ENCODE results near the gene CPZ. TPM values are rescaled to one million over a fixed set of nuclear protein-coding genes. Genes with fewer than 3 reads are reported as not detected.

The CPZ gene
- total and polyA plus RNA-seq, 10 of the 15 experiments (the other 5 are each of a cell fraction or from before 2014, with no cell fraction given) = not detected

DNA sequence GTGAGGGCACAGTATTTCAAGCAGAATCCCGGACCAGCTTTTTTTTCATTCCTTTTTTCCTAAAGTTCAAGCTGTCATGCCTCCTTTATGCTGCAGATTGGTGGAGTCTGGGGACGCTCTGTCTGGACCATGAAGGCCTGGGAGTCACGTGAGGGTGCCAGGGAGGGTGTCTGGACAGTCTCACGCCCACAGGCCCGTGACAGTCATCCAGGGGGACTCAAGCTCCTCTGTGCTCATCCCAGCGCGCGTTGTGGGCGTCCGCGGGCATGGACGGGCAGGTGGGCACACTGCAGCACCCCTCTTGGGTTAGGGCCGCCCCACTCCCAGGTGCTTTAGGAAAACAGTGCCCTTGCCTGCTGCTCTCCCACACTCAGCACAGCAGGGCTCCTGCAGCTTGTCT lies 4.8 kb downstream of the CPZ start:
- TF ChIP-seq ETV6 (conservative IDR thresholded peaks at IDR 0.05 in 1 of 2, IDR thresholded peaks at IDR 0.05 in 1 of 2; ENCODE audit: borderline replicate concordance in 1 of 2, low read depth in 1 of 2) (no peak), DPF2 (IDR thresholded peaks at IDR 0.05) (no peak), CHD1 (IDR thresholded peaks at IDR 0.05; ENCODE audit: low read depth, low read length) (no peak), SUPT20H (IDR thresholded peaks at IDR 0.05; ENCODE audit: borderline replicate concordance, control insufficient read depth, low read depth, low read length) (no peak), ZNF217 (IDR thresholded peaks at IDR 0.05) (no peak), EZH2 (IDR thresholded peaks at IDR 0.05; ENCODE audit: borderline replicate concordance, control insufficient read depth, low read depth, low read length) (no peak), POLR2A (IDR thresholded peaks at IDR 0.05; ENCODE audit: low read depth, low read length) (no peak), NFYB (IDR thresholded peaks at IDR 0.05; ENCODE audit: insufficient read depth, low read depth, low read length) (no peak)
- TF ChIP-seq, protein P1, sequence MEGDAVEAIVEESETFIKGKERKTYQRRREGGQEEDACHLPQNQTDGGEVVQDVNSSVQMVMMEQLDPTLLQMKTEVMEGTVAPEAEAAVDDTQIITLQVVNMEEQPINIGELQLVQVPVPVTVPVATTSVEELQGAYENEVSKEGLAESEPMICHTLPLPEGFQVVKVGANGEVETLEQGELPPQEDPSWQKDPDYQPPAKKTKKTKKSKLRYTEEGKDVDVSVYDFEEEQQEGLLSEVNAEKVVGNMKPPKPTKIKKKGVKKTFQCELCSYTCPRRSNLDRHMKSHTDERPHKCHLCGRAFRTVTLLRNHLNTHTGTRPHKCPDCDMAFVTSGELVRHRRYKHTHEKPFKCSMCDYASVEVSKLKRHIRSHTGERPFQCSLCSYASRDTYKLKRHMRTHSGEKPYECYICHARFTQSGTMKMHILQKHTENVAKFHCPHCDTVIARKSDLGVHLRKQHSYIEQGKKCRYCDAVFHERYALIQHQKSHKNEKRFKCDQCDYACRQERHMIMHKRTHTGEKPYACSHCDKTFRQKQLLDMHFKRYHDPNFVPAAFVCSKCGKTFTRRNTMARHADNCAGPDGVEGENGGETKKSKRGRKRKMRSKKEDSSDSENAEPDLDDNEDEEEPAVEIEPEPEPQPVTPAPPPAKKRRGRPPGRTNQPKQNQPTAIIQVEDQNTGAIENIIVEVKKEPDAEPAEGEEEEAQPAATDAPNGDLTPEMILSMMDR (IDR thresholded peaks at IDR 0.05 in 2 of 3, conservative IDR thresholded peaks at IDR 0.05 in 1 of 3; ENCODE audit: control insufficient read depth in 2 of 3, extremely low read depth in 1 of 3, insufficient read depth in 1 of 3, low read depth in 3 of 3, low read length in 3 of 3) = no peak
- TF ChIP-seq, protein P2, sequence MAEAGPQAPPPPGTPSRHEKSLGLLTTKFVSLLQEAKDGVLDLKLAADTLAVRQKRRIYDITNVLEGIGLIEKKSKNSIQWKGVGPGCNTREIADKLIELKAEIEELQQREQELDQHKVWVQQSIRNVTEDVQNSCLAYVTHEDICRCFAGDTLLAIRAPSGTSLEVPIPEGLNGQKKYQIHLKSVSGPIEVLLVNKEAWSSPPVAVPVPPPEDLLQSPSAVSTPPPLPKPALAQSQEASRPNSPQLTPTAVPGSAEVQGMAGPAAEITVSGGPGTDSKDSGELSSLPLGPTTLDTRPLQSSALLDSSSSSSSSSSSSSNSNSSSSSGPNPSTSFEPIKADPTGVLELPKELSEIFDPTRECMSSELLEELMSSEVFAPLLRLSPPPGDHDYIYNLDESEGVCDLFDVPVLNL (IDR thresholded peaks at IDR 0.05; ENCODE audit: low read depth, low read length) = no peak
- TF ChIP-seq, protein P3, sequence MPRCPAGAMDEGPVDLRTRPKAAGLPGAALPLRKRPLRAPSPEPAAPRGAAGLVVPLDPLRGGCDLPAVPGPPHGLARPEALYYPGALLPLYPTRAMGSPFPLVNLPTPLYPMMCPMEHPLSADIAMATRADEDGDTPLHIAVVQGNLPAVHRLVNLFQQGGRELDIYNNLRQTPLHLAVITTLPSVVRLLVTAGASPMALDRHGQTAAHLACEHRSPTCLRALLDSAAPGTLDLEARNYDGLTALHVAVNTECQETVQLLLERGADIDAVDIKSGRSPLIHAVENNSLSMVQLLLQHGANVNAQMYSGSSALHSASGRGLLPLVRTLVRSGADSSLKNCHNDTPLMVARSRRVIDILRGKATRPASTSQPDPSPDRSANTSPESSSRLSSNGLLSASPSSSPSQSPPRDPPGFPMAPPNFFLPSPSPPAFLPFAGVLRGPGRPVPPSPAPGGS (IDR thresholded peaks at IDR 0.05; ENCODE audit: borderline replicate concordance, insufficient read depth, low read depth, low read length, poor library complexity, severe bottlenecking) = no peak
- TF ChIP-seq, protein P4, sequence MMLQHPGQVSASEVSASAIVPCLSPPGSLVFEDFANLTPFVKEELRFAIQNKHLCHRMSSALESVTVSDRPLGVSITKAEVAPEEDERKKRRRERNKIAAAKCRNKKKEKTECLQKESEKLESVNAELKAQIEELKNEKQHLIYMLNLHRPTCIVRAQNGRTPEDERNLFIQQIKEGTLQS (IDR thresholded peaks at IDR 0.05; ENCODE audit: borderline replicate concordance, extremely low read depth, low read depth, low read length) = no peak
- TF ChIP-seq, protein P5, sequence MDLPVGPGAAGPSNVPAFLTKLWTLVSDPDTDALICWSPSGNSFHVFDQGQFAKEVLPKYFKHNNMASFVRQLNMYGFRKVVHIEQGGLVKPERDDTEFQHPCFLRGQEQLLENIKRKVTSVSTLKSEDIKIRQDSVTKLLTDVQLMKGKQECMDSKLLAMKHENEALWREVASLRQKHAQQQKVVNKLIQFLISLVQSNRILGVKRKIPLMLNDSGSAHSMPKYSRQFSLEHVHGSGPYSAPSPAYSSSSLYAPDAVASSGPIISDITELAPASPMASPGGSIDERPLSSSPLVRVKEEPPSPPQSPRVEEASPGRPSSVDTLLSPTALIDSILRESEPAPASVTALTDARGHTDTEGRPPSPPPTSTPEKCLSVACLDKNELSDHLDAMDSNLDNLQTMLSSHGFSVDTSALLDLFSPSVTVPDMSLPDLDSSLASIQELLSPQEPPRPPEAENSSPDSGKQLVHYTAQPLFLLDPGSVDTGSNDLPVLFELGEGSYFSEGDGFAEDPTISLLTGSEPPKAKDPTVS (IDR thresholded peaks at IDR 0.05; ENCODE audit: low read depth, low read length) = no peak
- TF ChIP-seq, protein P6, sequence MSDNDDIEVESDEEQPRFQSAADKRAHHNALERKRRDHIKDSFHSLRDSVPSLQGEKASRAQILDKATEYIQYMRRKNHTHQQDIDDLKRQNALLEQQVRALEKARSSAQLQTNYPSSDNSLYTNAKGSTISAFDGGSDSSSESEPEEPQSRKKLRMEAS (IDR thresholded peaks at IDR 0.05; ENCODE audit: low read depth, low read length) = no peak
- Histone ChIP-seq H4K20me1 (ENCODE audit: control insufficient read depth, insufficient read depth) (no peaks in the 10 kb centered on the region), H3K27ac (ENCODE audit: control insufficient read depth, insufficient read depth) (no peak overlapping the region), H3K9ac (ENCODE audit: control insufficient read depth, insufficient read depth, low read length) (no peak overlapping the region), H3K79me2 (ENCODE audit: control insufficient read depth, insufficient read depth, low read length) (no peaks in the 10 kb centered on the region), H3K4me2 (ENCODE audit: control insufficient read depth, insufficient read depth) (no peak overlapping the region), H3K36me3 (ENCODE audit: control insufficient read depth in 2 of 2, insufficient read depth in 2 of 2, low read length in 1 of 2) (no peaks in the 10 kb centered on the region), H3K9me3 (replicated peaks; ENCODE audit: control insufficient read depth, insufficient read depth, low read length) (no peaks in the 10 kb centered on the region), H3K4me1 (ENCODE audit: control insufficient read depth, insufficient read depth, low read length) (no peaks in the 10 kb centered on the region), H3K27me3 (replicated peaks in 1 of 2; ENCODE audit: control insufficient read depth in 2 of 2, insufficient read depth in 2 of 2, low read length in 1 of 2) (peaks cover 2 to 4% of the 10 kb centered on the region in 2 experiments; a peak in 3 of 4 replicates), H2AFZ (ENCODE audit: control insufficient read depth, low read depth, low read length) (no peak overlapping the region), H3K4me3 (no peak overlapping the region)
- ChIA-PET RAD21 (ENCODE audit: unreplicated experiment) (no interaction called here), SMC1A (ENCODE audit: uncharacterized antibody, unreplicated experiment) (no interaction called here), CTCF (interaction anchor here (0.6 to 1.4 kb wide), 2 partner anchors 10 to 330 kb away, joined by 3 to 5 read pairs; no protein-coding TSS in a partner anchor), POLR2A (no interaction called here)
- no peak for FAIRE-seq
- in situ Hi-C loops (cut with MboI) (loop anchor here (5.0 to 10.0 kb wide), 2 partner anchors 135 to 333 kb away; partner anchors contain the start of gene HTRA3), intact Hi-C loops (cut with micrococcal nuclease; ENCODE audit: unreplicated experiment) (loop anchor here (10.0 kb wide), 1 partner anchor 353 kb away; no protein-coding TSS in a partner anchor)
- 41% methylated on average over 13 of the region's 13 CpGs for WGBS (ENCODE audit: insufficient coverage, insufficient replicate concordance, low lambda C conversion rate, missing lambda C conversion rate)
- DNase-seq (ENCODE audit: low read depth, low spot score) = no peak
- no TSS peak for BruUV-seq (replicated peaks)
- no peak for ATAC-seq

Measured in GM12878 (cell line).